WTC11 (cell line): ENCODE measurements around the gene CLSTN2. TPM values are rescaled to one million over a fixed set of nuclear protein-coding genes. Genes with fewer than 3 reads are reported as not detected.

Source experiments
- ATAC-seq: fragments of 200-7000 bp; cut with Tn5 transposase; 2 replicates; pipeline ENCODE4 v1.10.0; 2021; ENCODE audit warnings: mild to moderate bottlenecking, moderate library complexity
- CTCF ChIA-PET: fragments of 300-600 bp; sonication (Branson Sonifier 250); formaldehyde crosslinking; loops from one replicate; lab custom pipeline; 2021; ENCODE audit warnings: antibody characterized with exemption; lab: Charles Lee
- POLR2A ChIA-PET: fragments of 350-600 bp; sonication (Branson Sonifier 250); formaldehyde crosslinking; loops from one replicate; lab custom pipeline; 2021; ENCODE audit warnings: antibody characterized with exemption; lab: Charles Lee
- DNase-seq: peaks from one replicate; pipeline ENCODE4 v3.0.0; 2021; ENCODE audit warnings: low spot score
- H3K27ac Mint-ChIP-seq: 2 replicates; pipeline ENCODE4 v1.8.0; 2021; ENCODE audit warnings: mixed read lengths
- H3K27me3 Mint-ChIP-seq: 2 replicates; pipeline ENCODE4 v1.8.0; 2021; ENCODE audit warnings: low read depth, mild to moderate bottlenecking, moderate library complexity, mixed read lengths
- H3K36me3 Mint-ChIP-seq: 2 replicates; pipeline ENCODE4 v1.8.0; 2021; ENCODE audit warnings: mixed read lengths
- H3K4me1 Mint-ChIP-seq: 2 replicates; pipeline ENCODE4 v1.8.0; 2022; ENCODE audit warnings: mixed read lengths
- H3K4me3 Mint-ChIP-seq: 2 replicates; pipeline ENCODE4 v1.8.0; 2021; ENCODE audit warnings: mild to moderate bottlenecking, moderate library complexity, mixed read lengths
- H3K9me3 Mint-ChIP-seq: 2 replicates; pipeline ENCODE4 v1.8.0; 2021; ENCODE audit warnings: mixed read lengths
- EMX1 ChIP-seq: fragments of 250-450 bp; sonication (Bioruptor Pico); IDR thresholded peaks from 2 replicates; pipeline ENCODE4 v1.8.0; 2021; ENCODE audit warnings: mild to moderate bottlenecking
- FOXK1 ChIP-seq: sonication (generic); formaldehyde crosslinking; IDR thresholded peaks from 2 replicates; pipeline ENCODE4 v1.8.0; 2022; ENCODE audit warnings: mild to moderate bottlenecking, moderate library complexity, missing genetic modification reagents
- GABPB1 ChIP-seq: sonication (generic); formaldehyde crosslinking; IDR thresholded peaks from 2 replicates; pipeline ENCODE4 v1.8.1; 2023; ENCODE audit warnings: mild to moderate bottlenecking, missing genetic modification reagents
- HMGA2 ChIP-seq: fragments of 250-450 bp; sonication (Bioruptor Pico); IDR thresholded peaks from 2 replicates; pipeline ENCODE4 v1.4.0; 2021; ENCODE audit warnings: mild to moderate bottlenecking, moderate library complexity
- IRF2 ChIP-seq: sonication (generic); formaldehyde crosslinking; IDR thresholded peaks from 2 replicates; pipeline ENCODE4 v1.8.0; 2022; ENCODE audit warnings: low read depth, missing genetic modification reagents, borderline replicate concordance
- JAZF1 ChIP-seq: fragments of 250-450 bp; sonication (Bioruptor Pico); IDR thresholded peaks from 2 replicates; pipeline ENCODE4 v1.9.0; 2021; ENCODE audit warnings: moderate library complexity, mild to moderate bottlenecking, inconsistent platforms
- MAX ChIP-seq: sonication (generic); formaldehyde crosslinking; IDR thresholded peaks from 2 replicates; pipeline ENCODE4 v1.8.0; 2022; ENCODE audit warnings: mild to moderate bottlenecking, missing genetic modification reagents
- MYBL2 ChIP-seq: sonication (generic); formaldehyde crosslinking; IDR thresholded peaks from 2 replicates; pipeline ENCODE4 v1.8.1; 2023; ENCODE audit warnings: mild to moderate bottlenecking, moderate library complexity, missing genetic modification reagents
- NFYB ChIP-seq: sonication (generic); formaldehyde crosslinking; conservative IDR thresholded peaks from 2 replicates; pipeline ENCODE4 v1.8.0; 2022; ENCODE audit warnings: low read depth, missing genetic modification reagents
- NR2C2 ChIP-seq: sonication (generic); formaldehyde crosslinking; IDR thresholded peaks from 2 replicates; pipeline ENCODE4 v1.8.0; 2022; ENCODE audit warnings: mild to moderate bottlenecking, missing genetic modification reagents
- ZBTB21 ChIP-seq: sonication (generic); formaldehyde crosslinking; IDR thresholded peaks from 2 replicates; pipeline ENCODE4 v1.8.1; 2023; ENCODE audit warnings: mild to moderate bottlenecking, missing genetic modification reagents, borderline replicate concordance
- ZMAT4 ChIP-seq: fragments of 250-450 bp; sonication (Bioruptor Pico); IDR thresholded peaks from 2 replicates; pipeline ENCODE4 v1.9.0; 2021; ENCODE audit warnings: mild to moderate bottlenecking
- ZNF263 ChIP-seq: sonication (generic); formaldehyde crosslinking; IDR thresholded peaks from 2 replicates; pipeline ENCODE4 v1.8.1; 2022; ENCODE audit warnings: low read depth, mild to moderate bottlenecking, moderate library complexity, missing genetic modification reagents
- ZNF396 ChIP-seq: fragments of 250-450 bp; sonication (Bioruptor Pico); IDR thresholded peaks from 2 replicates; pipeline ENCODE4 v1.8.0; 2021; ENCODE audit warnings: mild to moderate bottlenecking, moderate library complexity, borderline replicate concordance
- total RNA-seq: library from RNA; stranded (reverse); gene quantifications from 3 replicates; pipeline ENCODE4 v1.2.3, GENCODE V29; 2021
- TF ChIP-seq, protein P1 (sequence below): sonication (generic); formaldehyde crosslinking; IDR thresholded peaks from 2 replicates; pipeline ENCODE4 v1.8.1; 2023; ENCODE audit warnings: mild to moderate bottlenecking, missing genetic modification reagents
- TF ChIP-seq, protein P2 (sequence below): sonication (generic); formaldehyde crosslinking; IDR thresholded peaks from 2 replicates; pipeline ENCODE4 v1.8.1; 2023; ENCODE audit warnings: mild to moderate bottlenecking, missing genetic modification reagents, moderate library complexity
- TF ChIP-seq, protein P3 (sequence below): fragments of 200-600 bp; IDR thresholded peaks from 2 replicates; pipeline ENCODE4 v1.8.0; 2022; ENCODE audit warnings: antibody characterized with exemption
- TF ChIP-seq, protein P4 (sequence below): sonication (generic); formaldehyde crosslinking; IDR thresholded peaks from 2 replicates; pipeline ENCODE4 v1.8.1; 2023; ENCODE audit warnings: mild to moderate bottlenecking, missing genetic modification reagents, borderline replicate concordance

CLSTN2 gene
- total RNA-seq, 1 experiment from 2014 or later: 0.35 TPM

GRCh38 chr3:140151321-140151720 lies 216.3 kb downstream of the CLSTN2 start:
- Mint-ChIP-seq H3K9me3 (no peaks in the 10 kb centered on the region), H3K36me3 (no peaks in the 10 kb centered on the region), H3K27ac (no peak overlapping the region)
- DNase-seq (no peak), ATAC-seq (no peak)
- TF ChIP-seq EMX1 (CRISPR knock-in tag) (no peak), ZMAT4 (CRISPR knock-in tag) (no peak), NFYB (CRISPR knock-in tag) (no peak), ZNF396 (CRISPR knock-in tag) (no peak), FOXK1 (CRISPR knock-in tag) (no peak)
- TF ChIP-seq, all 79 proteins: peak for 0
- Mint-ChIP-seq H3K4me3 (no peak overlapping the region), H3K4me1 (no peaks in the 10 kb centered on the region), H3K27me3 (no peaks in the 10 kb centered on the region)
- CTCF ChIA-PET: interaction anchor here (1.0 kb wide), 1 partner anchor 23 kb away, joined by 3 read pairs; no protein-coding TSS in a partner anchor
- POLR2A ChIA-PET: no interaction called here

- DNase-seq: no peak
- TF ChIP-seq, protein P1, sequence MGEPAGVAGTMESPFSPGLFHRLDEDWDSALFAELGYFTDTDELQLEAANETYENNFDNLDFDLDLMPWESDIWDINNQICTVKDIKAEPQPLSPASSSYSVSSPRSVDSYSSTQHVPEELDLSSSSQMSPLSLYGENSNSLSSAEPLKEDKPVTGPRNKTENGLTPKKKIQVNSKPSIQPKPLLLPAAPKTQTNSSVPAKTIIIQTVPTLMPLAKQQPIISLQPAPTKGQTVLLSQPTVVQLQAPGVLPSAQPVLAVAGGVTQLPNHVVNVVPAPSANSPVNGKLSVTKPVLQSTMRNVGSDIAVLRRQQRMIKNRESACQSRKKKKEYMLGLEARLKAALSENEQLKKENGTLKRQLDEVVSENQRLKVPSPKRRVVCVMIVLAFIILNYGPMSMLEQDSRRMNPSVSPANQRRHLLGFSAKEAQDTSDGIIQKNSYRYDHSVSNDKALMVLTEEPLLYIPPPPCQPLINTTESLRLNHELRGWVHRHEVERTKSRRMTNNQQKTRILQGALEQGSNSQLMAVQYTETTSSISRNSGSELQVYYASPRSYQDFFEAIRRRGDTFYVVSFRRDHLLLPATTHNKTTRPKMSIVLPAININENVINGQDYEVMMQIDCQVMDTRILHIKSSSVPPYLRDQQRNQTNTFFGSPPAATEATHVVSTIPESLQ: no peak
- TF ChIP-seq MYBL2 (CRISPR knock-in tag) (no peak), JAZF1 (CRISPR knock-in tag) (no peak), EMX1 (CRISPR knock-in tag) (no peak)
- CTCF ChIA-PET: interaction anchor here (0.7 to 0.9 kb wide), 2 partner anchors 9 to 24 kb away, joined by 3 read pairs; no protein-coding TSS in a partner anchor
- no peak overlapping the region for H3K27ac Mint-ChIP-seq
- H3K36me3 Mint-ChIP-seq: no peaks in the 10 kb centered on the region
- no peaks in the 10 kb centered on the region for H3K4me1 Mint-ChIP-seq
- H3K9me3 Mint-ChIP-seq: no peaks in the 10 kb centered on the region
- H3K27me3 Mint-ChIP-seq: no peaks in the 10 kb centered on the region
- POLR2A ChIA-PET: no interaction called here
- ATAC-seq: no peak
- H3K4me3 Mint-ChIP-seq: no peak overlapping the region
Observed at GRCh38 chr3:140152851-140153639, 218.1 kb downstream of the CLSTN2 start.

- no peak for ATAC-seq
- Mint-ChIP-seq H3K27ac (no peak overlapping the region), H3K36me3 (no peaks in the 10 kb centered on the region), H3K27me3 (no peaks in the 10 kb centered on the region), H3K9me3 (no peaks in the 10 kb centered on the region), H3K4me3 (no peak overlapping the region), H3K4me1 (no peaks in the 10 kb centered on the region)
- DNase-seq: no peak
- TF ChIP-seq NR2C2: no peak
- no peak for TF ChIP-seq ZBTB21 (CRISPR knock-in tag)
- no peak for TF ChIP-seq IRF2 (CRISPR knock-in tag)
- TF ChIP-seq, protein P2, sequence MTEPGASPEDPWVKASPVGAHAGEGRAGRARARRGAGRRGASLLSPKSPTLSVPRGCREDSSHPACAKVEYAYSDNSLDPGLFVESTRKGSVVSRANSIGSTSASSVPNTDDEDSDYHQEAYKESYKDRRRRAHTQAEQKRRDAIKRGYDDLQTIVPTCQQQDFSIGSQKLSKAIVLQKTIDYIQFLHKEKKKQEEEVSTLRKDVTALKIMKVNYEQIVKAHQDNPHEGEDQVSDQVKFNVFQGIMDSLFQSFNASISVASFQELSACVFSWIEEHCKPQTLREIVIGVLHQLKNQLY (CRISPR knock-in tag): no peak
- no peak for TF ChIP-seq ZNF263 (CRISPR knock-in tag)
- POLR2A ChIA-PET: no interaction called here
- CTCF ChIA-PET: interaction anchor here (0.7 to 0.9 kb wide), 3 partner anchors 8 to 25 kb away, joined by 3 read pairs; no protein-coding TSS in a partner anchor
Observed at GRCh38 chr3:140153736-140154135, 218.8 kb downstream of the CLSTN2 start.

GRCh38 chr3:140157161-140157560 lies 222.2 kb downstream of the CLSTN2 start:
- ChIA-PET POLR2A (no interaction called here), CTCF (no interaction called here)
- Mint-ChIP-seq H3K27ac (no peak overlapping the region), H3K4me1 (no peaks in the 10 kb centered on the region), H3K27me3 (no peaks in the 10 kb centered on the region), H3K4me3 (no peak overlapping the region), H3K36me3 (no peaks in the 10 kb centered on the region), H3K9me3 (no peaks in the 10 kb centered on the region)
- ATAC-seq (no peak), DNase-seq (no peak)
- TF ChIP-seq HMGA2 (CRISPR knock-in tag) (no peak), GABPB1 (CRISPR knock-in tag) (no peak), MAX (CRISPR knock-in tag) (no peak)
- TF ChIP-seq, protein P3, sequence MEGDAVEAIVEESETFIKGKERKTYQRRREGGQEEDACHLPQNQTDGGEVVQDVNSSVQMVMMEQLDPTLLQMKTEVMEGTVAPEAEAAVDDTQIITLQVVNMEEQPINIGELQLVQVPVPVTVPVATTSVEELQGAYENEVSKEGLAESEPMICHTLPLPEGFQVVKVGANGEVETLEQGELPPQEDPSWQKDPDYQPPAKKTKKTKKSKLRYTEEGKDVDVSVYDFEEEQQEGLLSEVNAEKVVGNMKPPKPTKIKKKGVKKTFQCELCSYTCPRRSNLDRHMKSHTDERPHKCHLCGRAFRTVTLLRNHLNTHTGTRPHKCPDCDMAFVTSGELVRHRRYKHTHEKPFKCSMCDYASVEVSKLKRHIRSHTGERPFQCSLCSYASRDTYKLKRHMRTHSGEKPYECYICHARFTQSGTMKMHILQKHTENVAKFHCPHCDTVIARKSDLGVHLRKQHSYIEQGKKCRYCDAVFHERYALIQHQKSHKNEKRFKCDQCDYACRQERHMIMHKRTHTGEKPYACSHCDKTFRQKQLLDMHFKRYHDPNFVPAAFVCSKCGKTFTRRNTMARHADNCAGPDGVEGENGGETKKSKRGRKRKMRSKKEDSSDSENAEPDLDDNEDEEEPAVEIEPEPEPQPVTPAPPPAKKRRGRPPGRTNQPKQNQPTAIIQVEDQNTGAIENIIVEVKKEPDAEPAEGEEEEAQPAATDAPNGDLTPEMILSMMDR: no peak
- TF ChIP-seq, protein P4, sequence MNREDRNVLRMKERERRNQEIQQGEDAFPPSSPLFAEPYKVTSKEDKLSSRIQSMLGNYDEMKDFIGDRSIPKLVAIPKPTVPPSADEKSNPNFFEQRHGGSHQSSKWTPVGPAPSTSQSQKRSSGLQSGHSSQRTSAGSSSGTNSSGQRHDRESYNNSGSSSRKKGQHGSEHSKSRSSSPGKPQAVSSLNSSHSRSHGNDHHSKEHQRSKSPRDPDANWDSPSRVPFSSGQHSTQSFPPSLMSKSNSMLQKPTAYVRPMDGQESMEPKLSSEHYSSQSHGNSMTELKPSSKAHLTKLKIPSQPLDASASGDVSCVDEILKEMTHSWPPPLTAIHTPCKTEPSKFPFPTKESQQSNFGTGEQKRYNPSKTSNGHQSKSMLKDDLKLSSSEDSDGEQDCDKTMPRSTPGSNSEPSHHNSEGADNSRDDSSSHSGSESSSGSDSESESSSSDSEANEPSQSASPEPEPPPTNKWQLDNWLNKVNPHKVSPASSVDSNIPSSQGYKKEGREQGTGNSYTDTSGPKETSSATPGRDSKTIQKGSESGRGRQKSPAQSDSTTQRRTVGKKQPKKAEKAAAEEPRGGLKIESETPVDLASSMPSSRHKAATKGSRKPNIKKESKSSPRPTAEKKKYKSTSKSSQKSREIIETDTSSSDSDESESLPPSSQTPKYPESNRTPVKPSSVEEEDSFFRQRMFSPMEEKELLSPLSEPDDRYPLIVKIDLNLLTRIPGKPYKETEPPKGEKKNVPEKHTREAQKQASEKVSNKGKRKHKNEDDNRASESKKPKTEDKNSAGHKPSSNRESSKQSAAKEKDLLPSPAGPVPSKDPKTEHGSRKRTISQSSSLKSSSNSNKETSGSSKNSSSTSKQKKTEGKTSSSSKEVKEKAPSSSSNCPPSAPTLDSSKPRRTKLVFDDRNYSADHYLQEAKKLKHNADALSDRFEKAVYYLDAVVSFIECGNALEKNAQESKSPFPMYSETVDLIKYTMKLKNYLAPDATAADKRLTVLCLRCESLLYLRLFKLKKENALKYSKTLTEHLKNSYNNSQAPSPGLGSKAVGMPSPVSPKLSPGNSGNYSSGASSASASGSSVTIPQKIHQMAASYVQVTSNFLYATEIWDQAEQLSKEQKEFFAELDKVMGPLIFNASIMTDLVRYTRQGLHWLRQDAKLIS: no peak
